Naive thymus-derived CD8-positive, alpha-beta T cell (primary cell): ENCODE measurements around the gene SYNE2. TPM values are rescaled to one million over a fixed set of nuclear protein-coding genes. Genes with fewer than 3 reads are reported as not detected.
"Not testable (repeated sequence)": the region's sequence is repeated elsewhere in the genome, so short reads cannot be mapped to it uniquely, and the experiment has no call there.

Experiments
- ATAC-seq, 2 donors: fragments of 150-1000 bp; cut with Tn5 transposase in 1 of 2; sonication (Bioruptor Pico), chemical (Tn5 transposase) in 1 of 2; 1 replicate in 1 of 2; 2 replicates in 1 of 2; pipeline ENCODE4 v1.10.0; 2021; ENCODE audit warnings: mild to moderate bottlenecking in 2 of 2, moderate library complexity in 2 of 2
- POLR2A ChIA-PET: fragments of 350-600 bp; sonication (Branson Sonifier 250); formaldehyde crosslinking; loops from one replicate; lab custom pipeline; 2021; ENCODE audit warnings: antibody characterized with exemption; lab: Charles Lee
- DNase-seq, 10 donors: peaks; one replicate each; pipeline versions ENCODE4 v3.0.0 to v3.0.0-alpha.2; 2020 to 2022
- H3K27ac Mint-ChIP-seq, 10 donors: one replicate each; pipeline ENCODE4 v1.8.0; 2020 to 2022; ENCODE audit warnings: mild to moderate bottlenecking in 10 of 10, mixed read lengths in 10 of 10, moderate library complexity in 4 of 10, inconsistent platforms in 1 of 10
- H3K27me3 Mint-ChIP-seq, 5 donors: one replicate each; pipeline ENCODE4 v1.8.0; 2021 to 2022; ENCODE audit warnings: mixed read lengths in 5 of 5
- H3K36me3 Mint-ChIP-seq, 3 donors: one replicate each; pipeline ENCODE4 v1.8.0; 2020 to 2022; ENCODE audit warnings: mixed read lengths in 3 of 3, mild to moderate bottlenecking in 2 of 3, inconsistent platforms in 1 of 3
- H3K4me1 Mint-ChIP-seq, 4 donors: one replicate each; pipeline ENCODE4 v1.8.0; 2021 to 2022; ENCODE audit warnings: mixed read lengths in 4 of 4
- H3K4me3 Mint-ChIP-seq, 10 donors: one replicate each; pipeline ENCODE4 v1.8.0; 2020 to 2022; ENCODE audit warnings: mild to moderate bottlenecking in 10 of 10, mixed read lengths in 10 of 10, moderate library complexity in 6 of 10, inconsistent platforms in 1 of 10
- H3K9me3 Mint-ChIP-seq, 9 donors: one replicate each; pipeline ENCODE4 v1.8.0; 2020 to 2022; ENCODE audit warnings: mixed read lengths in 9 of 9, mild to moderate bottlenecking in 3 of 9, inconsistent platforms in 1 of 9, moderate library complexity in 1 of 9
- polyA plus RNA-seq, 3 donors: library from polyadenylated mRNA; unstranded; fragments of 300-500 nt; fragmentation: Illumina TruSeq; gene quantifications; one replicate each; pipeline ENCODE4 v1.2.3, GENCODE V29; 2021
- total RNA-seq, 8 experiments: library from RNA in 2 of 8; stranded (reverse) in 2 of 8; gene quantifications; one replicate each; pipeline ENCODE4 v1.2.3 and lab custom pipeline; 2021 to 2026

Gene SYNE2
- total and polyA plus RNA-seq, 5 experiments from 2014 or later: 15.7 to 116 (median 25.9) TPM

GRCh38 chr14:64112867-64113678 is 260.3 kb downstream of the SYNE2 start:
- H3K4me1 Mint-ChIP-seq: peaks cover 0 to 2% (median under 1%) of the 10 kb centered on the region in 4 donors
- peak overlapping the region in 2 of 10 donors; percentile 22 to 40 for H3K27ac Mint-ChIP-seq
- ATAC-seq (no peak), DNase-seq (no peak)
- H3K36me3 Mint-ChIP-seq: peaks cover 5 to 83% (median 20%) of the 10 kb centered on the region in 3 donors
- POLR2A ChIA-PET: no interaction called here
- no peak overlapping the region for H3K4me3 Mint-ChIP-seq
- H3K9me3 Mint-ChIP-seq: no peaks in the 10 kb centered on the region
- no peaks in the 10 kb centered on the region for H3K27me3 Mint-ChIP-seq

DNA sequence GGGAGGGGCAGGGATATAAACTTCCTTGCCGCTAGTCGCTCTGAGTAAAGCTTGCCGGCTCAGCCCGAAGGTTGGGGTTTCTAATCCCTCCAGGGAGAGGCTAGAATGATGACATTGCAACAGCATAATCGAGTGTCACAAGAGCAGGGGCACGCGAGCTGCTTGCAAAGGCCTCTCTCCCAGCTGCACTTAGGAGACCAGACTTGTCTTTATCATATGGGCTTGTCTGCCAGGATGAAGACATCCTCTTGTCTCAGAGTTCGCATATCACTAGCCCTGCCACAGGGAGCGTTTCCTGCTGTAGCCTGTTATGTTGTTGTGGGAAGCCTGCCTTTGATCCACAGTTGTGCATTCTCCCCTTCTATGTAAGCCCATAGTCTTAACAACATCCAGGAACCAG is 261.4 kb downstream of the SYNE2 start:
- H3K36me3 Mint-ChIP-seq: peaks cover 9 to 85% (median 13%) of the 10 kb centered on the region in 3 donors
- H3K27me3 Mint-ChIP-seq: no peaks in the 10 kb centered on the region
- H3K9me3 Mint-ChIP-seq: no peaks in the 10 kb centered on the region
- POLR2A ChIA-PET: no interaction called here
- ATAC-seq: no peak
- H3K4me3 Mint-ChIP-seq: no peak overlapping the region
- H3K27ac Mint-ChIP-seq: peak overlapping the region in 1 of 10 donors; percentile 14
- DNase-seq: no peak
- peaks cover 0 to 2% (median under 1%) of the 10 kb centered on the region in 4 donors for H3K4me1 Mint-ChIP-seq

DNA sequence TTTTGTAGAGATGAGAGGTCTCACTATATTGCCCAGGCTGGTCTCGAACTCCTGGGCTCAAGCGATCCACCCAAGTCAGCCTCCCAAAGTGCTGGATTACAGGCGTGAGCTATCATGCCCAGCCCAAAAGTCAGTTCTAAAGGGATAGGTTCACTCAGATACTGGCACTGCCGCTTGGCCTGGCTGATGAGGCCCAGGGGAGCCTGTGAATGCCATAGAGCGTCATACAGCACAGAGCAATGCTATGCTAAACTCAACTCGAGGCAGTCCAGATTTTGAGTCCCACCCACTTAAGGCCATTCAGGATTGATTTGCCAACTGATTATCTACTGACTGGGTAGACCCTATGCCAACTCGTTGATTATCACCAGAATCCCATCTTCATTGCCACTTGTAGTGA is 262.0 kb downstream of the SYNE2 start:
- peaks cover 9 to 85% (median 13%) of the 10 kb centered on the region in 3 donors for H3K36me3 Mint-ChIP-seq
- DNase-seq (no peak), ATAC-seq (no peak)
- H3K9me3 Mint-ChIP-seq: no peaks in the 10 kb centered on the region
- H3K4me1 Mint-ChIP-seq: peaks cover 0 to 2% (median under 1%) of the 10 kb centered on the region in 4 donors
- peak overlapping the region in 2 of 10 donors; percentile 11 to 14 for H3K27ac Mint-ChIP-seq
- H3K27me3 Mint-ChIP-seq: no peaks in the 10 kb centered on the region
- no peak overlapping the region for H3K4me3 Mint-ChIP-seq
- POLR2A ChIA-PET: no interaction called here

GRCh38 chr14:64115401-64115800 is 262.6 kb downstream of the SYNE2 start:
- H3K27ac Mint-ChIP-seq: peak overlapping the region in 3 of 10 donors; percentile 9 to 14 (median 13)
- peaks cover 9 to 85% (median 13%) of the 10 kb centered on the region in 3 donors for H3K36me3 Mint-ChIP-seq
- ATAC-seq (no peak), DNase-seq (no peak)
- POLR2A ChIA-PET: no interaction called here
- peaks cover 0 to 2% (median under 1%) of the 10 kb centered on the region in 4 donors for H3K4me1 Mint-ChIP-seq
- no peak overlapping the region for H3K4me3 Mint-ChIP-seq
- no peaks in the 10 kb centered on the region for H3K27me3 Mint-ChIP-seq
- H3K9me3 Mint-ChIP-seq: no peaks in the 10 kb centered on the region

- H3K36me3 Mint-ChIP-seq: peaks cover 9 to 88% (median 21%) of the 10 kb centered on the region in 3 donors
- H3K27me3 Mint-ChIP-seq: no peaks in the 10 kb centered on the region
- POLR2A ChIA-PET: no interaction called here
- ATAC-seq: no peak
- H3K4me3 Mint-ChIP-seq: no peak overlapping the region
- DNase-seq: no peak
- no peaks in the 10 kb centered on the region for H3K9me3 Mint-ChIP-seq
- H3K4me1 Mint-ChIP-seq: peaks cover 0 to 2% (median under 1%) of the 10 kb centered on the region in 4 donors
- H3K27ac Mint-ChIP-seq: no peak overlapping the region
Observed at GRCh38 chr14:64117671-64118402, 265.0 kb downstream of the SYNE2 start.

- DNase-seq, H3K27me3 Mint-ChIP-seq, H3K9me3 Mint-ChIP-seq, POLR2A ChIA-PET, ATAC-seq, H3K4me3 Mint-ChIP-seq, H3K4me1 Mint-ChIP-seq: not testable (repeated sequence)
- Mint-ChIP-seq H3K36me3 (peaks cover 9 to 88% (median 18%) of the 10 kb centered on the region in 3 donors), H3K27ac (peak overlapping the region in 1 of 10 donors; percentile 35)
Observed at GRCh38 chr14:64118403-64118742, 265.6 kb downstream of the SYNE2 start.

GRCh38 chr14:64118892-64119291 is 266.1 kb downstream of the SYNE2 start:
- Mint-ChIP-seq H3K36me3 (peaks cover 9 to 88% (median 21%) of the 10 kb centered on the region in 3 donors), H3K27me3 (no peaks in the 10 kb centered on the region), H3K4me1 (peaks cover 0 to 2% (median 0%) of the 10 kb centered on the region in 4 donors), H3K9me3 (no peaks in the 10 kb centered on the region), H3K27ac (peak overlapping the region in 1 of 10 donors; percentile 35), H3K4me3 (no peak overlapping the region)
- POLR2A ChIA-PET: no interaction called here
- ATAC-seq (no peak), DNase-seq (no peak)

GRCh38 chr14:64119500-64119899 is 266.7 kb downstream of the SYNE2 start:
- DNase-seq (no peak), ATAC-seq (no peak)
- no peaks in the 10 kb centered on the region for H3K27me3 Mint-ChIP-seq
- no peak overlapping the region for H3K27ac Mint-ChIP-seq
- no peak overlapping the region for H3K4me3 Mint-ChIP-seq
- POLR2A ChIA-PET: no interaction called here
- H3K9me3 Mint-ChIP-seq: no peaks in the 10 kb centered on the region
- H3K4me1 Mint-ChIP-seq: peaks cover 0 to 2% (median 0%) of the 10 kb centered on the region in 4 donors
- peaks cover 9 to 86% (median 16%) of the 10 kb centered on the region in 3 donors for H3K36me3 Mint-ChIP-seq

DNA sequence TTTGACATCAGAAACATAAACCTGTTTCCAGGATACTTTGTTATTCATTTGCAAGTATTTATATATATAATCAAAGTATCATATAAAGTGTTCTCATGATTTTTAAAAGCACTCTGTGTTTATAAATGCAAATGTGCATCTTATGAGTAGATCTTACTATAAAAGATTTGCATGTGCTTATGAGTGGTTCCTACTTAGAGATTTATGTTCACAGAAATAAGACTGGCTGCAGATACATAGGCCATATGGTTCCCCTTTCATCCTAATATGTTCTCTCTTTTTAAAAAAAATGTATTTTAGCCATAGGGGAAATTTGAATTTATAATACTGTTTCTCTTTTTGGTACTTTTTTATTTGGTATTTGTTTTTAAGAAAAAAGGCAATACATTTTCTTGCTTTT is 267.2 kb downstream of the SYNE2 start:
- Mint-ChIP-seq H3K9me3 (no peaks in the 10 kb centered on the region), H3K4me1 (peaks cover 0 to 2% (median 0%) of the 10 kb centered on the region in 4 donors), H3K36me3 (peaks cover 9 to 85% (median 17%) of the 10 kb centered on the region in 3 donors), H3K4me3 (no peak overlapping the region), H3K27me3 (no peaks in the 10 kb centered on the region), H3K27ac (no peak overlapping the region)
- ATAC-seq (no peak), DNase-seq (no peak)
- POLR2A ChIA-PET: no interaction called here

- no peaks in the 10 kb centered on the region for H3K27me3 Mint-ChIP-seq
Observed at GRCh38 chr14:64123241-64123822, 270.5 kb downstream of the SYNE2 start.

DNA sequence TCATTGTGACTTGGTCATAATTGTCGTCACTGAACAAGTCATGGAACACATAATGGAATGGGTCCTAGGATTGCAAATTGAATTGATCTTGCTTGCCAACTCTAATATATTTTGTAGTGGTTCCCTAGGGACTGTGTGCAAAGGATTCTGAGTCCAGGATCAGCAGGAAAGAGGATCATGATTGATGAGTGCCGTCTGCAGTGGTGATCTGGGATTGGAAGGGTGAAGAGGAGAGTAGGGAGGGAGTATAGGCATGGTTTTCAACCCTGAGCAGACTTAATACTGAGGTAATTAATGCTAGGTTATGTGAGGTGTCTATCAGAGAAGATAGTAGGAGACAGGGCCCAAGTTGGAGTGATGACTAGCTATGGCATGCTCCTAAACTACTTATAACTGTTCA is 272.5 kb downstream of the SYNE2 start:
- ATAC-seq (no peak), DNase-seq (no peak)
- Mint-ChIP-seq H3K4me1 (no peaks in the 10 kb centered on the region), H3K36me3 (peaks cover 8 to 89% (median 46%) of the 10 kb centered on the region in 3 donors), H3K27ac (peak overlapping the region in 2 of 10 donors; percentile 4 to 49), H3K27me3 (no peaks in the 10 kb centered on the region), H3K9me3 (no peaks in the 10 kb centered on the region), H3K4me3 (peak overlapping the region in 1 of 10 donors; percentile 32)
- POLR2A ChIA-PET: no interaction called here

More at GRCh38 chr14:64123241-64123822, 270.5 kb downstream of the SYNE2 start:
- no peak for DNase-seq
- ATAC-seq: no peak
- H3K9me3 Mint-ChIP-seq: no peaks in the 10 kb centered on the region
- POLR2A ChIA-PET: no interaction called here
- H3K27ac Mint-ChIP-seq: no peak overlapping the region
- H3K36me3 Mint-ChIP-seq: peaks cover 1 to 90% (median 39%) of the 10 kb centered on the region in 3 donors
- H3K4me1 Mint-ChIP-seq: no peaks in the 10 kb centered on the region
- no peak overlapping the region for H3K4me3 Mint-ChIP-seq

DNA sequence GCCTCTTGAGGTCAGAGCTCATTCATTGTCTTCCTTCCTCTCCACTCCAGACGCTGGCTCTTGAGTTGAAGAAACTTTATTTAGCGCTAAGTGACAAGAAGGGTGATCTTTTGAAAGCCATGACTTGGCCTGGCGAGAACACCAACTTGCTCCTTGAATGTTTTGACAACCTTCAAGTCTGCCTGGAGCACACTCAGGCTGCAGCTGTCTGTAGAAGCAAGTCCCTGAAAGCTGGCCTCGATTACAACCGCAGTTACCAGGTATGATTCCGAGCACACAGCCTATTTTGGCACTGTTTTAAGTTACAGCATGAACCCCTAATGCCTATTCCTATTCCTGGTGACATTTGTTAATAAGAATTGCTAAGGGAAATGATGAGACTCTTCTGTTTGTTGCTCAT is 273.7 kb downstream of the SYNE2 start:
- POLR2A ChIA-PET: no interaction called here

More for the DNA sequence above, 273.7 kb downstream of the SYNE2 start:
- no peaks in the 10 kb centered on the region for H3K9me3 Mint-ChIP-seq
- no peaks in the 10 kb centered on the region for H3K27me3 Mint-ChIP-seq
- H3K4me3 Mint-ChIP-seq: no peak overlapping the region
- peaks cover 8 to 88% (median 51%) of the 10 kb centered on the region in 3 donors for H3K36me3 Mint-ChIP-seq
- H3K27ac Mint-ChIP-seq: peak overlapping the region in 1 of 10 donors; percentile 15
- H3K4me1 Mint-ChIP-seq: no peaks in the 10 kb centered on the region
- DNase-seq: no peak
- no peak for ATAC-seq
